RPMI8226 (cell line): ENCODE data around the gene PLCG2.
"Not testable (repeated sequence)": the region's sequence is repeated elsewhere in the genome, so short reads cannot be mapped to it uniquely, and the experiment has no call there.

ENCODE experiments used
- DNase-seq: peaks from one replicate; pipeline ENCODE4 v3.0.0-alpha.2; 2015

PLCG2 gene

DNA sequence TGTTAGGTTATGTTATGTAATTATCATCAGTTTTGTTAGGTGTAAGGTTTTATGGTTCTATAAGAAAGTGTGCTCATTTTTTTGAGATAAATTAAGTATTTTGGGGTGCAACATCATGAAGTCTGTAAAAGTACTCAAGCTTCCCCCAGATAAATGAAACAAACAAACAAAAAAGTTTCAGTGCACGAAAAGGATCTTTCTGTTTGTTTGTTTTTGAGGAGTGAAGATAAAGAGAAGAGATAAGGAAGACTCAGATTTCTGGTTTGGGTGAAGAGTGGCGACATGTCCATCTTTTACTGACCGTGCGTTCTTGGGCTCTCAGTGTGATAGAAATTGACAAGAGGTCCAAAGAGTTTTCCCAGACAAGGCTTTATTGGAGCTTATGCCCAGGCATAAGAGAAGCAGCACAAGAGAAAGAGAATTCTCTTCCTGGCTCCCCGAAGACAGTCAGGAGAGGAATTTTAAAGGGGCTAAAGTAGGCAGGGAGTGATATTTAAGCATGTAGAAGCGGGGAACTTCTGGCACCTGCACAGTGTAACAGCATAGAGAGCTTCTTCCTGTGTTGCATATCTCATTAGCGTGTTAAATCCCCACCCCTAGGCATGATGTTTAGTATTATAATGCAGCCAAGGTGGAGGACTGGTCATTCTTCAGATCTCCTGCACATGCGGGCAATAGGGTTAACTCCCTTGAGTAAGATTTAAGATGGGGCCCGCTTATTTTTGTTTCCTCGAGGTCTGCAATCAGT, 71.3 kb downstream of the PLCG2 start:
- no peak for DNase-seq

DNA sequence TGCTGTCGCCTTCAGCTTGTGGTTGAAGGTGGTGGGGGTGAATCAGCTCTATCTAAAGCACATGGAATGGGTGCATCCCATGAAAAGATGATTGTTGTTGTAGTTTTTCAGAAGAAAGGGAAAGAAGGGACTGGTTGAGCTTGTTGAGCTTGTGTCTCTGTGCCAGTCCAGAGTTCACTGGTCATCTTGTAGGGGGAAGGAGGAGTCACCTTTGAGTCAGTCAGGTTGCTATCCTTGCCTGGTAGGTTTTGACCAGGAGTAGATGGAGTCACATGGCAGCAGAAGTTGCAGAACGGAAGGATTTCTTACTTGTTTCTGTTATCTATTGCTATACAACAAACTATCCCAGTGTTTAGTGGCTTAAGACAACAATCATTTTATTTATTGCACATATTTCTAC, 73.3 kb downstream of the PLCG2 start:
- DNase-seq, result no peak

DNA sequence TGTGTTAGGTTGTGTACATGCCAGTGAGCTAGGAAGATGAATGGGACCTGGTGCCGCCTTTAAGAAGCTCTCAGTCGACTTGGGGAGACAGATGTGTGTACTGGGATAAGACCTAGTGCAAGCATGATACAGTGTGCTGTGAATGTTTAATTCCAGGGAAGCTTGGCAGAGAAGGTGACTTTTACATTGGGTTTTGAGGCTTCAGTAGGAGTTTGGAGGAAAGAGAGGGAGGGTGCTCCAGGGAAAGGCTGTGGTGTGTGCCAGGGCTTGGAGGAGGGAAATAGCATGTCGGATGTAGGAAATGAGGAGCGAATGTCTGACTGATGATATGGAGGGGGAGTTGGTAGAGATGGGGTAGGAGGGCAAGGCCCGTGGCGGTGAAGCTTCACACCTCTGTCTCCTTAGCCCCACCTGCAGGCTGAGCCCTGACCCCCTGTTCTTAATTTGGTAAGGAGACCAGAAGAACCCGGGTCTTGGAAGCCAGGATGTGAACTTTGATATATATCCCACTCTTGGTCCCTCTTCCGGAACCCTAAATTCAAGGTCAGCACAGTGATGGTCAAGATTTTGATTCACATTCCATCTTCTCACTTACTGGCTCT, 76.6 kb downstream of the PLCG2 start:
- DNase-seq, result no peak

DNA sequence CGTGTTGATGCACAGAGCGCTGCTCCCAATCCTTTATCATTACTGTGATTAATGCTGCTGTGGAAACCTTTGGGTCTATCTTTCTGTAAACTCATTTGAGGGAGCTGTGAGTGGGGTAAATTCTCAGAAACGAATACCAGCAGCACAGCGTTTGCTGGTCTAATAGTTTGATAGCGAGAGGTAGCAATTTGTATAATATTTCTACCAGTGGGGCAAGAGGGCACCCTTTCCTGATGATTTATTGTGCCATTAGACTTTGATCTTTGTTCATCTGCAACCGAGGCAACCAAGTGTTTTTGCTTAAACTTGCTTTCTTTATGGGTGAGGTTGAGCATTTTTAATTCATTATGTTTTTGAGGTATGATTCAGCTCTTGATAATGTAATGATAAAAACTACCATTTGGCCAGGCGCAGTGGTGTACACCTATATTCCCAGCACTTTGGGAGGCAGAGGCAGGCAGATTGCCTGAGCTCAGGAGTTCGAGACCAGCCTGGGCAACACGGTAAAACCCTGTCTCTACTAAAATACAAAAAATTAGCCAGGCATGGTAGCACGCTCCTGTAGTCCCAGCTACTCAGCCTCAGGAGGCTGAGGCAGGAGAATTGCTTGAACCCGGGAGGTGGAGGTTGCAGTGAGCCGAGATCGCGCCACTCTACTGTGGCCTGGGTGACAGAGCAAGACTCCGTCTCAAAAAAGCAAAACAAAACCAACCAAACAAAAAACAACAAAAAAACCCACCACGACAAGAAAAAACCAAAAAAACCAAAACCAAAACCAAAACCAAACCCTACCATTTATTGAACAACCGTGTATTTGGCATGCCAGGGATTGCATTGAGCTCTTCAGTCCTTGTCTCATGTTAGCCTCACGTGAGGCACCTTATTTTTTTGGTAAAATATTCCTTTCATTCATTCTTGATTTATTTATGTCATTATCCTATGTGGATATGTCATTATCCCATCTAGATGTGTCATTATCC, 81.5 kb downstream of the PLCG2 start:
- DNase-seq, result no peak

DNA sequence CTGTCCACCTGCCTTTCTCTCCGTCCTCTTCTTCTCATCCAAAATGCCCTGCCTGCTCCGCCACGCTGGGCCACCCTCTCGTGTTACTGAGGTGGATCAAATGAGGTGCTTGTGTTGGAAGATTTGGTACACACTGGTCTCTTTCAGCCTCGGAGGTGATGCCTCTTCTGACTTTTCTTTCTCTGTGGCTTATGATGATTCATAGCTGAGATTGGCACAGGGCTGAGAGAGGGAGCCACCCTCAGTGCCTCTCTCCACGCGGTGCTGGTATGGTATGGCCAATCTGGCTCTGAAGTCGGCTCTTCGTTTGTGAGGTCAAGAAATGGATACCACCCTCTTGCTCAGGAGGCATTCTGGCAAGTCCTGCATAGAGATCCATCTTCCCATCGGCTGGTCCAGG, 82.4 kb downstream of the PLCG2 start:
- DNase-seq, result no peak

DNA sequence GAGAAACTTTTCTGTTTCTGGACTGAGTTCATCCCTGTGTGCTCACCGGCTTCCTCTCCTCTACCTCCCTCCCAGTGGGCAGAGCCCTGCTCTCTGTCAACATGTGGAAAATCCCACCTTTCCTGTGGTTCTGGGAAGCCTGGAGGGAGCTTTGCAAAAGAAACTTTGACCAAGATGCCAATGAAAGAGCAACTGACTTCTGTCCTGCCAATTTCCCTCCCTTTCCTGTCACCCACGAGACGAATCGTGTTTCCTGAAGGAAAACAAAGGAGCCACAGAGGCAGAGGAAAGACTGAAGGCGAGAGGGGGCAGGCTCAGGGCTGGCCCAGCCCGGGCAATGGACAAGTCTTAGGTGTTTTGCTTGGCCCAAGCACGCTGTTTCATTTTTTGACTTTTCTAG, 82.8 kb downstream of the PLCG2 start:
- no peak for DNase-seq

DNA sequence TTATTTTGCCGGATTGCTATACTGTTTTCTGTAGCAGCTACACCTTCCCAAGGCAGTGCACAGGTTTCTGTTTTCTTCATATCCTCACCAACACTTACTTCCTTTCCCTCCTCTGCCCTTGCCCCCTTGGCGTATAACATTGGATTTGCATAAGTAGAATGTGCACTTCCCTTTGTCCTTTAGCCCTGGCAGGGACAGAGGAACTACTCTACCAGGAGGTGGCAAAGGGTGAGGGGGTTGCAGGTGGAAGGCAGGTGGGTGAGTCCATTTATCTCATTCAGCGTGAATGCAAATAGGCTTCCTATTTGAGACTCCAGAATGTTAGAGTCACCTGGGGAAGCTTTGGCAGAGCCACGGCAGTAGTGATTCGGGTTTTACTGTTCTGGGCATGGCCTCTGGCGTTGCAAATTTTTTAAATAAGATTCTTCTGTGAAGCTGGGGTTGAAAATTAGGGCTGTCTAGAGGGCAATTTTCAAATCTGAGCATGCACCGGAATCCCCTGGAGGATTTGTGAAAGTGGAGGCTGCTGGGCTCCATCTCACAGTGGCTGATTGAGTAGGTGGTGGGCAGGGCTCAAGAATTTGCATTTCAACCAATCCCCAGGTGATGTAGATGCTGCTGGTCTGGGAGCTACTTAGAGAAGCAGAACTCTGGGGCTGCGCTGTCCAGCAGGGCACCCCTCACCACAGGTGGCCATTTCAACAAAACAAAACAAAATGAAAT, 84.7 kb downstream of the PLCG2 start:
- DNase-seq, result no peak

DNA sequence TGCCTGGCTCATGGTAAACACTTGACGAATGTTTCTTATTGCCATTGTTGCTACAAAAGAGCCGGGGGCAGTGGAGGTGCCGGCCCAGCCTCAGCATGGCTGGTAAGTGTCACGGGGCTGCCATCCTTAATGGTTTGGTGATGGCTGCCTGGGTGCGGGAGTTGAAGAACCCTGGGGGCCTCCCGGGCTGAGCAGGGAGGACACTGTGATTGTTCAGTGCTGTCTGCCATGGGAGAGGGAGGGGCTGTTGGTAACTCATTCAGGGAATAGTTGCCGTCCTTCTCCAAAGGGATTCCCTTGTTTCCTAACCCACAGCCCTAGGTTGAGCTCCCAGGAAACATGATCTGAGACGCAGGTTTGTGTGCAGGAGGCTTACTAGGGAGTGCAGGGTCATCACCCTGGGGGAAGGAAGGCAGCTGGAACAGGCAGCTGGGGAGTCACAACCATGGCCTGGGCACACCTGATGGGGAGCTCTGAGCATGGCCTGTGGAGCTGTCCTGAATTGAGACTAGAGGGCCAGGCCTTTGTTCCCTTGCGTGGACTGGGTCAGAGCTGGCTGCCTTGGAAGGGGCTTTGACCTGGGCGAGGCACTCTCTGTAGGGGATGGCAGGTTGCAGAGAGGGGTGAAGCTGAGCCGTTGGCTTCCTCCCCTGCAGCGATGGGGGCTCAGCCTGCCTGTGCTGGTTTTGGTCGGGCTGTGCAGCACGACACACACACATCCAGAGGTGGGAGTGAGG, 85.7 kb downstream of the PLCG2 start:
- DNase-seq, result no peak

DNA sequence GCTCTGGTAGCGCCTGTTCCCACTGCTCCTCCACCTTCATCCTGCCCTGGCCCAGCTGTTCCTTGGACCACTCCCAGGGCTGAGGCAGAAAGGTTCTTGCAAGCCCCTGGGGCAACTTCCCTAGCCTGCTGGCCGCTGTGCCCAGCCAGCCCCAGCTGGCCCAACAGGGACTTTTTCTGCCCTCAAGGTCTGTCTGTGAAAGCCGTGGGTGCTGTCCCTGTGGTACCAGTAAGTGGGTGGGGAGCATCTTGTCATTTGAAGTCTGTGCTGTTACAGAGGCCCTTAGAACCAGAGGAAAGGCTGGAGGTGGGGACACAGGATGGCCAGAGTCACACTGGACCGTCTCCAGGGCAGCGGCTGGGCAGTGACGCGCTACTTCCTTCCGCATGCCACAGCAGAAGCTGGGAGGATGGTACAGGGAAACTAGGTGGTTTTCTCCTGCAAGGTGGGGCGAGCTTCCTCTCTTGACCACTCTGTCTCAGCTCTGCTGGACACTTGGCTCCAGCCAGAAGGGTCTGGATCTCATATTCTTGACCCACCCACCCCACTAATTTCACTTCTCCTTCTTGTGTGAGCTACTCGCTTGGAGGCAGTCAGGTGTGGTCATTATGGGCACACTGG, 87.8 kb downstream of the PLCG2 start:
- DNase-seq, result no peak

DNA sequence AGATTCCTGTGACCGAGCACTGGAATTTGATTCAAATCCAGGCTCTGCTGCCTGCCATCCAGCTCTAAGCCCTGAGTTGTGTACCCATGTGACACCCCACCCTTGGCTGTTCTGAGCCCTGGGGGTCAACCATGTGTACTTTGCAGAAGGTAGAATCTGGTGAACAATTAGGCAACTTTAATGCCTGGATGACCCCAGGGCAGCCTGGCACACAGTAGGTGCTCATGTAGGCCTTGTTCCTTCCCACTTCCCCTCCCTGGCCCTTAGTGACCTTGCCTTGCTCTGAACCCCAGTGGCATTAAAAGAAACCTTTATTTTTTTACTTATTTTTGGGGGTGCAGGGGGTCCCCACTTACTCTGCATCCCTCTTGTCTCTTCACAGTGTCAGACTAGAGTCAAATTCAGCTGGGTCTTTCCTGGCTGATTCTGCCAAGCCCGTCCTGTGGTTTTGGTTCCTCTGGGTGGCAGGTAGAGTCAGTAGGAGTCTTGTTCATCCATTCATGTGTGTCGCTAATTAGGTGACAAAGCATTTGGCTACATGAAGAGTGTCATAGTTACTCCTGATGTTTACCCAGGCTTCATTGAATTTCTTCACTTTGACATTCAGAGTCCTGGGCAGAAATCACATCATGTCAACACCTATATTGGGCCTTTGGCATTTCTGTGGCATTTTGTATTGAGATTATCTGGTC, 89.1 kb downstream of the PLCG2 start:
- no peak for DNase-seq

DNA sequence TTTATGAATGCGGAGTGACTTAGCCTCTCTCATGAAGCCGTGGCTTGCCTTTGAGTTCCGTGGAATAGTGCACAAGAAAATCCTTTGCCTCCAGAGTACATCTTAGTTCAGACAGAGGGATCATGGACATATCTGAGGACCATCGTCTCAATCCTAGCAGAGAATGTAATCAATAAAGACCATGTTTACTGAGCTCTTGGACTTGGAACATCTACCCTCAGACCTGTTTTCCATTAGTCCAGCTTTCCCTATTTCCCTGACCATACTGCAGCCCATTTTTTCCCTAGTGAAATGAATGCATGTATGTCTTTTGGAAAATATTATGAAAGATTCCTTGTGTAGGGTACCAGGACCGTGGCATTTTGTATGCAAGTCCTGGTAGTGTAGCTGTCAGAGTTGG, 90.2 kb downstream of the PLCG2 start:
- DNase-seq, result no peak

DNA sequence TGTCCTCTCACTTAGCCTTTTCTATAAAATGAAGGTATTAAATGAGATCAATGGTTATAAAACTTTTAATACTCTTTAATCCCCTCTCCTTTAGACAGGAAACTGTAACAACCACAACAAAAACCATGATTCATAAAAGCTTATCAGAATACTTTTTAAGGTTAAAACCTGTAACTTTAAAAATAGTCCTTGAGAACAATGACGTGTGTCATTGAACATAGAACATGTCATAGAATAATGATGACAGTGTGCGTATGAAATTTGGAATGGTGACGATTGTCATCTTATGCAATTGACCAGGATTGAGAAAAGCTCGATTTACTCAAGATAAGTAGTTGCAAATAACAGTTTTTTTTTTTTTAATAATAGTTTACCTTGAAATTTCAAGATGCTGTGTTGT, 94.1 kb downstream of the PLCG2 start:
- DNase-seq, result no peak

DNA sequence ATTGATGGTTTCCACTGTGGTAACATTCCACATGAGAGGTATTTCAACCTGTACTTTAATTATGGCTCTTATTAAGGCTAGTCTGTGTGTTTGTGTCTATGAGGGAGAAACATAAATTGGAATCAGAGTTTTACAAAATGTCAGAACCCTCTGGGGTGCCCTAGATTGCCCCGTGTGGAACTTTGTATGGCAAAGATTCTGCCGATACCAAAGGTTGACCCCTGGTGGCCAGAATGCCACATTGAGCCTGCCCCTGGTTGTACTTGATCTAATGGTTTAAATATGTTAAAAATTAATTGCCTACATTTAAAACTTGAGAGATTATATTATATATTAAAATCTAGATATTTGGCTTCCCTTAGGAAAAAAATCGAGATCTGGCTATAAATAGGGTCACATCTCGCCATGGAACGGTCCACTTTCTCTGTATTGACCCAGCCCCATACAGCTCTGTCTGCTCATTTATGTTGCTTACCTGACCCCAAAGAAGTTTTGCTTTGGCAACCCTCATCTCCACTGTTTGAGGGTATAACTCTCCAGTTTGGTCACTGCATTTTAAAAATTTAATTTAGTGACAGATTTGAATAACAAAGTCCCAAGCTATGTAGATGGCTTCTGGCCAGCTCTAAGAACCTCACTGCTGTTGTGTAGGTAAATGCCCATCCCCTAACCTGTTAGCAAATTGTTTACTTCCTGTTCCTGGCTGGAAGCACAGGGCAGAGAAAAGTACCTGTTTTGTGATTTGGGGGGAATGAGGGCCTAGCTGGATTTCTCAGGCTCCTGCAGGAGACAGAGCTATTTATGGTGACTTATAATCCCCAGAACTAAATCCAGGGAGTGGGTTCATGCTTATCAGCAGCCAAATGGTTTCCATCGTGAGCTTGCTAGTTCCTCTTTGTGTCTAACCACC, 95.0 kb downstream of the PLCG2 start:
- peak; percentile 70 for DNase-seq

DNA sequence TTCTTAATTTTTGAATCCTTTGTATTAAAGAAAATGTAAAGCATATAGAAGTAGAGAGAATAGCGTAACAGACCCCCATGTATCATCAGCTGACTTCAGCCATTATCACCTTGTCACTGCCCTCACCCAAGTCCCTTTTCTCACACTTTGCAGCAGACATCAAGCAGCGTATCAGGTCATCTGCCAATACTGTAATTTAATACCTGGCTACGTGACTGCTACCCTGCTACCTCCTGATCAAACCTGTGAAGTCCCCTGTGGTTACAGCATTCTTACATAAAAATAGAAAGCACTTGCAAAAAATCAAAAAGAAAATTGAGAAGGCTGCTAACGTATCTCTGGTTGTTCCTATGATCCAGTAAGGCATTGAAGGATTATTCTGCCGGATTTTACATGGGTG, 96.4 kb downstream of the PLCG2 start:
- no peak for DNase-seq

DNA sequence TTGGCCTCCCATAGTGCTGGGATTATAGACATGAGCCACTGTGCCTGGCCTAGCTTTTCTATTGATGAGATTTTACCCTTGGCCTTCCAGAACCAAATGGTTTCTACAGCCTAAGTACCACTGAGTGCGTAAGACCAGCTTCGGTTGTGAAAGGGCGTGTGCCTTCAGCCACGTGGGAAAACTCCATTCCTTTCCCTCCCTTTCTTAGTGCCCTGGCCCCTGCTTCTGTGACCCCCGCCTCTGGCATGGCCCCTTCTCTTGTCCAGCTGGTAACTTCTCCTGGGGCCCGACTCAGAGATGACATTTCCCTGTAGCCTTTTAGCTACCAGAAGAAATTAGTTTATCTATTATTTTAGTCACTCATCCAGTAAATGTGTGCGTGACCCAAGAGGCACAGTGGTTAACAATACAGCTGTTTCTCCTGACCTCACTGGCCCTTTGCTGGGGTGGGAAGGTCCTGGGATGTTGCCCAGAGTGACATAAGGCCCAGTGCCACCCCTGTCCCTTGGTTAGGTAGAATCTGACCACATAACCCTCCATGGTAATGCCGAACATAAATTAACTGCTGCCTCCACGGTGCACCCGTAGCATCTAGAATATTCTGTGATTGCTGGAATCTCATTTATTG, 97.3 kb downstream of the PLCG2 start:
- DNase-seq, result no peak

DNA sequence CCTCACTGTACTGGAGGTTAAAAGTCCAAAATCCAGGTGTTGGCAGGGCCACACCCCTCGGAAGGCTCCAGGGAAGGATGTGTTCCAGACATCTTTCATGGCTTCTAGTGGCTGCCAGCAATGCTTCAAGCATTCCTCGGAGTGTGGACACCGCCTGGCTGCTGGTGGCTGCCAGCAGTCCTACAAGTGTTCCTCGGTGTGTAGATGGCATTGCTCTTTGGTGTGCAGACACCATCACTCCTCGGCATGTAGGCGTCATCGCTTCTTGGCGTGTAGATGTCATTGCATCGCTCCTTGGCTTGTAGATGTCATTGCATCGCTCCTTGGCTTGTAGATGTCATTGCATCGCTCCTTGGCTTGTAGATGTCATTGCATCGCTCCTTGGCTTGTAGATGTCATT, 98.4 kb downstream of the PLCG2 start:
- DNase-seq, result not testable (repeated sequence)

DNA sequence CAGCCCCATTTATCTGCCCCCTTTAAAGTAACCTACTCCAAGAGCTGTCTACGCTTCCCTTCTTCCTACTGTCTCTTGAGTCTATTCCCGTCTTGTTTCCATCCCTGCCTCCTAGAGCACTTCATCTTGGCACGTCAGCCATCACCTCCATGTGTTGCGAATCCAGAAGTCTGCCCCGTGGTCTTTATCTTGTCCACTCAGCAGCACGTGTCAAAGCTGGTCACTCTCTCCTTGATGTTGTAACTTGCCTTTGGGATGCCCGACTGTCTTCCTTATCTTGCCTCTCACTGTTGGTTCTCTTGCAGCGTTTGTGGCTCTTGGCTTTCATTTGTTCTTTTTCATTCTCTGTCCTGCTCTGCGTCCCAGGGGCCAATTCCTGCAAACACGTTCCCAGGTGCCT, 99.4 kb downstream of the PLCG2 start:
- no peak for DNase-seq

DNA sequence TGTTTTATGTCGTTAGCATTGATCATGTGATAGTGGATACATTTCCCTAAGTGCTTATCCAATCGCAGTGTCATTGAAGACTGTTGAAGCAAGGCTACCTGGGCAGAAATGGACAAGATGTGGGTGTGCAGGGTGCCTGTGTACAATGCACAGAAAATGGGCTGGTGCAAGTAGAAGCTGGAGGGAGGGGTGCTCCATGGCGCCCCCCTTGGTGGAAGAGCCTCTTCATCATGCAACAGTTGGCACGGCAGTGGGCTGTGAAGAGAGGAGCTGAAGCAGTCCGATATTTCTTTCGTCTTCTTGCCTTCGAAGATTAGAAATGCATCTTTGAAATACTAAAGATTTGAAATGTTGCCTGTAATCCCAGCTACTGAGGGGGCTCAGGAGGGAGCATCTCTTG, 100.5 kb downstream of the PLCG2 start:
- no peak for DNase-seq

DNA sequence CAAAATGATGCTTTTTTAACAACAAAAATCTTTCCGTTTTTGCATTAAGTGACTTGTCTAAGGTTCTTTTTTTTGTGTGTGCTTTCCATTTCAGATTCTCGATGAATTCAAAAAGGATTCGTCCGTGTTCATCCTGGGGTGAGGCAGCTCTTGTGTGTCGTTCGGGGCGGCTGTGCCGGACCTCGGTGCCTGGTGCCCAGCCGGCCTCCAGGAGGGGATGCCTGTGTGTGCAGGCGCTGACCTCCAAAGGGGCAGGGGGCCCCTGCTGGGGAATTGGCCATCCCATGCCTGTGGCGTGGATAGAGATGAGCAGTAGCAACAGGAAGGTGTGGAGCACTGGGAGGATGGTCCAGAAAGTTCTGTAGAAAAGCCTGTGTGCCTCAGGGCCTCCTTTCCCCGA, 101.7 kb downstream of the PLCG2 start:
- DNase-seq, result no peak

DNA sequence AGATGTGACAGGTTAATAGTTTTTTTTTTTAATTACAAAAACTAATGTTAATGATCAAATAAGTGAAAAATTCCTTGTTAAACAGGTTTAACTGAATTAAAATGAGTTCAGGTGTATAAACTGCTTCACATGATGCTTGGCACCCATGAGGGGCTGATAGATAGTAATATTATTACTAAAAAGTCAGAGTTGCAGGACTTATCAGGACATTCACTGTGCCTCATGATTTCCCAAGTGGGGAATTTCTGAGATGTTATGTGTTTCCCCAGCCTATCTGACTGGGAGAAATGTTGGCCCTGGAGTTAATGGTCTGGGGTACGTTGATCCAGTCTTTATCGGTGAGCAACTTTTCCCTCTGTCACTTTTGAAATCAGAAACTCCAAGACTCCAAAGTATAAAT, 102.1 kb downstream of the PLCG2 start:
- no peak for DNase-seq
